Stimulated activated CD4-positive, alpha-beta T cell treated with anti-CD3 and anti-CD28 coated beads, Interleukin-12 subunit alpha, Interleukin-12 subunit beta, amount 100 ng/mL, for 4 hours (primary cell): ENCODE data around the gene ABHD5.
"Not testable (repeated sequence)": the region's sequence is repeated elsewhere in the genome, so short reads cannot be mapped to it uniquely, and the experiment has no call there.

Experiments used
- DNase-seq: peaks from one replicate; pipeline ENCODE4 v3.0.0-alpha.2; 2020

ABHD5 gene

DNA sequence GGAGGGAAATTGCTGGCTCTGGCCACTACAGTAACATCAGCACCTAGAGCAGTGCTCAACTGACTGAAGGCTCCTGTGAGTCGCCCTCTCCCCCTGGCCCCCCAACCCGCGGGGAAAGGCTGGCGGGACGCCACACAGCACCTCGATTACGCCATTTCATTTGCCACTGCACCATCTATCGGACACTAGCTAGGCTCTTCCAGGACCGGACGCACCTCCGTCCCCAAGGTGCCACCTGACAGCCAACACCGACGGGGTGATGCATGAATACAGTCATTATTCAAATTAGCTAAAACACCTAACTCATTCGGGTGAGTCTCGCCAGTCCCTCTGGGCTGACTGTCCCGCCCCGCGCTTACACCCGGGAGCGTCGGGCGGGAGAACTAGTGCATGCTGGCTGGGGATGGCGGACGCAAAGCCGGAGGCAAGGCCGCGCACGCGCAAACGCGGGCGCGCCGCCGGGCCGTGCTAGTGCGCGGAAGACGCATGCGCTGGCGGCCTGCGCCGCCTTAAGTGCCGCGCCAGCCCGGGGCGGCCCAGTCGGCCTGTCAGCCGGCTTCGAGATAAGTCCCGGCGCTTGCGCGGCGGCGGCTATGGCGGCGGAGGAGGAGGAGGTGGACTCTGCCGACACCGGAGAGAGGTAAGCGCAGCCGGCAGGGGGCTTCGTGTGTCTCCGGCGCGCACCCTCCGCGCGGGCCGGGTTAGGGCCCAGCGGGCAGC, at the start of gene ABHD5:
TSS of gene ABHD5 (plus strand) at position 539 of the 720 bp plus-strand sequence. CDS start at position 594, 55 bp downstream.
- peak; percentile 90 for DNase-seq

- no peak for DNase-seq
These were observed 49.2 kb upstream of the ABHD5 start for GRCh38 chr3:43641306-43642114.

DNA sequence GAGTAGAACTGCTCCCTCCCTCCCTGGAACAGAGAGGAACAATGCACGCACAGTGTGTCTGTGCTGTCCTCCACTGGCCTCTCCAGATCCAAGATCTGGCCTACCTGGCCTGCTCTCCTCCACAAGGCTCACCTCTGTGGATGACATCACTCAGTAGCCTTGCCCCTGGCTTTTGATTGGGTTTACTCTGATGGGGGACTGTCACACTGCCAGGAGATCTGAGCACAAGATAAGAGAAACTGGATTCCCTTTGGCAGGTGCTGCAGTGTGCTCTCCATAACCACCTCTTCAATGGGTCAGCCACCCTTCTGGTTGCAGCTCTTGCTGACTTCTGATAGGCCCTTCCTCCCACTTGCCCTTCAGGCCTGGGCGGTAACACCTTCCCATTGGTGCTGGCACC, 46.3 kb upstream of the ABHD5 start:
- DNase-seq: no peak

DNA sequence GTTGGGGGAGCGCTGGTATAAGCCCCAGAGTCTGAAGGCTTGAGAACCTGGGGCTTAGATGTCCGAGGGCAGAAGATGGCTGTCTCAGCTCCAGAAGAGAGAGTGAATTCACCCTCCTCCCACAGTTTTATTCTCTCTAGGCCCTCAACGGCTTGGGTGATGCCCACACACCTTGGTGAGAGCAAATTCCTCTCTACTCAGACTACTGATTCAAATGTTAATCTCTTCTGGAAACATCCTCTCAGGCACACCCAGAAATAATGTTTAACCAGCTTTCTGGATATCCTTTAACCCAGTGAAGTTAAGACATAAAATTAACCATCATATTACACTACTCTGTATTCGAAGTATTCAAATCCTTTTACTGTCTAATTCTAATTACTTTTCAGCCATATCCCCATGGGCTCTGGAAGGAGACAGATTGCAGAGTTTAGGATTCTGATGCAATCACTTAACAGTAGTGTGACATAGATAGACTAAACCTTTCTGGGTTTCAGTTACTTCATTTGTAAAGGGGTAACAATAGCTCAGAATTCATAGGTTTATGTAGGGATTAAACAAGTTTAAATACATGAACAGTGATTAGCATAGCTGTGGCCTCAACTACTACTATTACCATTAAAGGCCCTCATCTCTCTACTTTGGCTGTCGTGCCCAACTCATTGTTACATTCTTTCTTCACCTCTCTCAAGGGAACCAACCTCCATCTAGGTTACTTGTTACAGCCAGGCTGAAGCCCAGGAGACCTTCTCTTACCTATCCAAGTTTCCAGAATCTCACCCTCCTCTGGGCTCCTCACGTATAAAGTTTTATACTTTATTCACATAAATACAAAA, 43.2 kb upstream of the ABHD5 start:
- no peak for DNase-seq

GRCh38 chr3:43648957-43649356, 41.8 kb upstream of the ABHD5 start:
- no peak for DNase-seq

- no peak for DNase-seq
These were observed 41.3 kb upstream of the ABHD5 start for GRCh38 chr3:43649365-43649968.

DNA sequence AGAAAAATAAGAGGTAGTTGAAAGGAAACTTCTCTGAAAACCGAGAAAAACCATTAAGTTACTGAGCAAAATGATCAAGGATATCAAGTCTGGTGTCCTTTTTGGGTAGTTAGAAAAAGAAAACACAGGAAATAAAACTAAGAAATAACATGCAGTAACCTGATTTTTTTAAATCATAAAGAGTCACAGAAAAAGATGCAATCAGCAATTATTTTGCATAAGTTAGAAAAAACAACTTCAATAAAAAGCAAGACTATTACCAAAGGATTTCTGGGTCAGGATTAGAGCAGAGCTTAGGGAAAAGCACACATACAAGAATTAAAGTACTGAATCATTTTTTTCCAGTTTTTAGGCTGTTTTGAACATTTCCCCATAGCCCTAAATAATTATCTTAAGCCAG, 40.4 kb upstream of the ABHD5 start:
- DNase-seq: no peak

GRCh38 chr3:43656390-43656789, 34.3 kb upstream of the ABHD5 start:
- DNase-seq: not testable (repeated sequence)

GRCh38 chr3:43659250-43659880, 31.4 kb upstream of the ABHD5 start:
- DNase-seq: no peak

DNA sequence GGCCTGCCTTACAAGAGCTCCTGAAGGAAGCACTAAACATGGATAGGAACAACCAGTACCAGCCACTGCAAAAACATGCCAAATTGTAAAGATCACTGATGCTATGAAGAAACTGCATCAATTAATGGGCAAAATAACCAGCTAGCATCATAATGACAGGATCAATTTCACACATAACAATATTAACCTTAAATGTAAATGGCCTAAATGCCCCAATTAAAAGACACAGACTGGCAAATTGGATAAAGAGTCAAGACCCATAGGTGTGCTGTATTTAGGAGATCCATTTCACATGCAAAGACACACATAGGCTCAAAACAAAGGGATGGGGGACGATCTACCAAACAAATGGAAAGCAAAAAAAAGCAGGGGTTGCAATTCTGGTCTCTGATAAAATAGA, 29.4 kb upstream of the ABHD5 start:
- DNase-seq: not testable (repeated sequence)

GRCh38 chr3:43665011-43665410, 25.7 kb upstream of the ABHD5 start:
- not testable (repeated sequence) for DNase-seq

DNA sequence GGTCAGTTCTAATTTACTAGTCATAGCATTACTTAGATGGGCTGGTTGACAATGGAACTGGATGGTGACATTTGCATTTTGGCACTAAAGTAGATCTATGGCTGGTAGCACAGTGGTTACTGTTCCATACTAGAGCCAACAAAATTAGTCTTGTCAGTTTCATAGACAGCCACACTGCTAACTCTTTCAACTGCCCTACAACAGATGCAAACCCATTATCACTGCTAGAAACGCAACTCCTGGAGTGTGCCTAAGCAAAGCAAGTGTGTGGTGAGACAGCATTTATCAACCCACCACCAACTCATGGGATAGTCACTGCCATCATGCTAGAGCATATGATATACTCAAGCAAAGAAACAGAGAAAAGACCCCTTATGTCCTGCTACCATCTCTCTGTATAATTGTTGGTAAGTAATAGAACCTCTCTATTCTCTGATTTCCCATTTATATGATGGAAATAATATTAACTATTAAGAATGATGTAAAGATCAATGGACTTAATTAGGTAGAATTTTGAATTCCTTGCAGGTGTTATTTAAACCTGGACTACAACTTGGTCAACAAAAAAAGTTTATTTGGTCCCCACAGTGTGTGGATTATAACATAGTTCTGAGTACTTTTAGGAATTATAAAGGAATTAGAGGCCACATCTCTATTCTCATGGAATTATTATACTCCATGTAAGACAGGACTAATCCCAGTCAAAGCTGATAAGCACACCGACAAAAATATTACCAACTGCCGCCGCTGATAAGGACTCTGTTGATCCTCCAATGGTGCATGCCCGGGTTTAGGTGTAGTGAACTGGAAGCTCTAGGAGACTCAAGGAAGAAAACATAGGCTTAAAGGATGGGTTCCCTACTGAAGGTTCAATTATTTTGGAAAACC, 19.9 kb upstream of the ABHD5 start:
- DNase-seq: no peak

DNA sequence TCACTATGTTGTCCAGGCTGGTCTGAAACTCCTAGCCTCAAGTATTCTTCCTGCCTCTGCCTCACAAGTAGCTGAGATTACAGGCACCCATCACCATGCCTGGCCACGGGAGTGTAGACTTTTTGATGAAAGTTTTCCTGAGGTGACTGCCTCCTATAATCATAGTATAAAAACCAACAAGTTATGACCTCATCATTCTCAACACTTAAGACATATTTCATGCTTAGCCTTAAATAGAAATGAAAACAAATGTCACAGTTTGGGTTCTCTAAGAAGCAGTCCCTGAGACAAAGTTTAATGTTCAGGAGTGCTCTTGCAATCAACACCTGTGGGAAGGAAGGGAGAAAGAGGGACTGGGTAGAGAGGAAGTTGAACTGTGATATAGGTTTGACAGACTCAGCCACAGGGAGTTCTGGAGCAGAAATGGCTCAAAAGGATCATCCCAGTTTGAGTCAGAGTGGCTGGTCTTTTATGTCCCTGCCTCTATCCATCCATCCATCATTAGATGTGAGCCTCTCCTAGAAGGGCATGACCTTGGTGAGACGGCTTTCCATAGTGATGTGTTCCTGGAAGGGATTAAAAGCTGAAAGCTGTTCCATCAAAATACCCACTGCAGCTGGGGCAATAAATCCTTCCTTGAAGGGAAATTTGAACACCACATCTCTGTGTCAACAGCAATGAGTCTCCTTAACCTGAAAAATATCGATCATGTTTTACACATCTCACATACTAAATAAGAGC, 16.2 kb upstream of the ABHD5 start:
- no peak for DNase-seq

GRCh38 chr3:43675593-43675992, 15.1 kb upstream of the ABHD5 start:
- no peak for DNase-seq

DNA sequence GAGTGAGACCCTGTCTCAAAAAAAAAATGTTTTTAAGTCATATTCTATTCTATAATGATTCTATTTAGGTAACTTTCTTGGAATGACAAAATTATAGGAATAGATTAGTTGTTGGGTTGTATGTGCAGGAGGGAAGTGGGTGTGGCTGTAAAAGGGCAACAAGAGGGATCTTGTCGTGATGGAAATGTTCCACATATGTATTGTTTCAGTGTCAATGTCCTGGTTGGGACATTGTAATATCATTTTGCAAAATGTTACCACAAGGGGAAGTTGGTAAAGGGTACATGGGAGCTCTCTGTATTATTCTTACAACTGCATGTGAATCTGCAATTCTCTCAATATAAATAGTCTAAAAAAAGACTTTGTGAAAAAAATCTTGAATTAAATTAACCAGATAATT, 14.3 kb upstream of the ABHD5 start:
- DNase-seq: no peak

DNA sequence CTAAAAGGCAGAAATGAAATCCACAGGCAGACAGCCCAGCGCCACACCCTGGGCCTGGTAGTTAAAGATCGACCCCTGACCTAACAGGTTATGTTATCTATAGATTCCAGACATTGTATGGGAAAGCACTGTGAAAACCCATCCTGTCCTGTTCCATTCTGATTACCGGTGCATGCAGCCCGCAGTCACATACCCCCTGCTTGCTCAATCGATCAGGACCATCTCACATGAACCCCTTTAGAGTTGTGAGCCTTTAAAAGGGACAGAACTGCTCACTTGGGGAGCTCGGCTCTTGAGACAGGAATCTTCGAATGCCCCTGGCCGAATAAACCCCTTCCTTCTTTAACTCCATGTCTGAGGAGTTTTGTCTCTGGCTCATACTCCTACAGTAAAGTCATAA, 12.4 kb upstream of the ABHD5 start:
- not testable (repeated sequence) for DNase-seq

- DNase-seq: not testable (repeated sequence)
These were observed 11.8 kb upstream of the ABHD5 start for GRCh38 chr3:43678887-43679449.

DNA sequence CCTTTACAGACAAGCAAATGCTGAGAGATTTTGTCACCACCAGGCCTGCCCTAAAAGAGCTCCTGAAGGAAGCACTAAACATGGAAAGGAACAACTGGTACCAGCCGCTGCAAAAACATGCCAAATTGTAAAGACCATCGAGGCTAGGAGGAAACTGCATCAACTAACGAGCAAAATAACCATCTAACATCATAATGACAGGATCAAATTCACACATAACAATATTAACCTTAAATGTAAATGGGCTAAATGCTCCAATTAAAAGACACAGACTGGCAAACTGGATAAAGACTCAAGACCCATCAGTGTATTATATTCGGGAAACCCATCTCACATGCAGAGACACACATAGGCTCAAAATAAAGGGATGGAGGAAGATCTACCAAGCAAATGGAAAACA, 9.9 kb upstream of the ABHD5 start:
- DNase-seq: not testable (repeated sequence)

- no peak for DNase-seq
These were observed 5.8 kb upstream of the ABHD5 start for GRCh38 chr3:43684944-43685343.

DNA sequence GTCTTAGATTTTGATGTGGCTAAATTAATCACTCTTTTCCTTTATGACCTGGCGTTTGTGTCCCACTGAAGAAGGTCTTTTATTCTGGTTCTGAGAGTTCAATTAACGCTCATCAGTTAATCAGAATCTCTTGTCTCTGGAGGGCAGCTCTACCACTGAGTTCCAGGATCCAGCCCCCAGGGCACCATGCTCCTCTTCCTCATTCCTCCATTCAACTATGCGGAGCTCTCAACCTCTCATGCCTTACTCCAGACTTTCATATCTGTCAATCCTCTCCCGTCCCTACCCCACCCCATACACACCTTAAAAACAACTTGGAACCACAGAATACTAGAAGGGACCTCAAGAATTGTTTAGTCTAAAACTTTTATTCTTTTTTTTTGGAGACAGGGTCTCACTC, 4.8 kb upstream of the ABHD5 start:
- DNase-seq: no peak
